ENCODE measurements around the gene FAM78B.

The FAM78B gene

DNA sequence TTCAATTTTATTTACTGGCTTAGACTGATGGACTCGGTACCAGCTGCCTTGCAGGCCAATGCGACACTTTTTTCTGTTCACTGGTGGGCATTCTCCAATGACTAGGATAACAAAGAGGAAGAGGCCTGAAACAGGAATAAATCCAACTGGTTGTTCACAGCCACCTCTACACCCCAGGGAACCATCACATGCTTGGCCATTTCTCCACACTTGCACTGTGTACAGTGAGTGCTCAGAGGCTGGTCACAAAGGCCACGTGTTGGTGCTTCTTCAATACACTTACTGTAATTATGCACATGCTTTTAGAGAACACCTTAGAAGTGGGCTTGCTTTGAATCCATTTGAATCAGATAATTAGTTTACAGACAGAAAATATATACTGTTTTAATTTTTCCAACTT, 113.4 kb downstream of the FAM78B start:
- no CpG with 5 or more reads among the region's 3 CpGs for WGBS, 2 donors (ENCODE audit: extremely low coverage in 2 of 2, insufficient read length in 2 of 2, insufficient replicate concordance in 1 of 2)
- Histone ChIP-seq H3K27ac (replicated peaks; ENCODE audit: low read length) (no peak overlapping the region), H3K9me3 (replicated peaks in 1 of 2; ENCODE audit: control insufficient read depth in 2 of 2, insufficient read depth in 1 of 2, low read depth in 1 of 2, low read length in 2 of 2) (no peaks in the 10 kb centered on the region), H4K91ac (ENCODE audit: low read depth, low read length, poor library complexity) (no peak overlapping the region), H2BK5ac (ENCODE audit: low read length) (no peak overlapping the region), H3K23ac (ENCODE audit: low read depth, low read length, poor library complexity) (no peak overlapping the region), H3K4me2 (ENCODE audit: insufficient read depth, low read length, poor library complexity, severe bottlenecking) (no peak overlapping the region), H3K36me3 (replicated peaks in 1 of 2; ENCODE audit: control insufficient read depth in 2 of 2, insufficient read depth in 2 of 2, low read length in 2 of 2) (no peaks in the 10 kb centered on the region), H3K14ac (ENCODE audit: low read length) (no peak overlapping the region), H3K4ac (ENCODE audit: low read length) (no peak overlapping the region), H3K27me3 (ENCODE audit: control insufficient read depth in 3 of 3, insufficient read depth in 3 of 3, low read depth in 1 of 3, low read length in 3 of 3) (no peaks in the 10 kb centered on the region), H3K9ac (ENCODE audit: low read depth, low read length, poor library complexity) (no peak overlapping the region), H2BK15ac (ENCODE audit: low read length) (no peak overlapping the region), H3K4me3 (ENCODE audit: low read length in 2 of 2) (no peak overlapping the region), H2BK120ac (ENCODE audit: low read depth, low read length) (no peak overlapping the region), H2AK5ac (ENCODE audit: low read depth, low read length) (no peak overlapping the region), H3K4me1 (ENCODE audit: control insufficient read depth in 2 of 2, insufficient read depth in 1 of 2, low read depth in 1 of 2, low read length in 2 of 2) (no peaks in the 10 kb centered on the region), H4K8ac (ENCODE audit: low read depth, low read length) (no peak overlapping the region), H3K18ac (ENCODE audit: low read length) (no peak overlapping the region), H3K79me1 (ENCODE audit: low read depth, low read length) (no peaks in the 10 kb centered on the region), H2AFZ (ENCODE audit: low read length) (no peak overlapping the region), H2BK12ac (ENCODE audit: low read length) (no peak overlapping the region)
- DNase-seq (ENCODE audit: low spot score), result no peak

DNA sequence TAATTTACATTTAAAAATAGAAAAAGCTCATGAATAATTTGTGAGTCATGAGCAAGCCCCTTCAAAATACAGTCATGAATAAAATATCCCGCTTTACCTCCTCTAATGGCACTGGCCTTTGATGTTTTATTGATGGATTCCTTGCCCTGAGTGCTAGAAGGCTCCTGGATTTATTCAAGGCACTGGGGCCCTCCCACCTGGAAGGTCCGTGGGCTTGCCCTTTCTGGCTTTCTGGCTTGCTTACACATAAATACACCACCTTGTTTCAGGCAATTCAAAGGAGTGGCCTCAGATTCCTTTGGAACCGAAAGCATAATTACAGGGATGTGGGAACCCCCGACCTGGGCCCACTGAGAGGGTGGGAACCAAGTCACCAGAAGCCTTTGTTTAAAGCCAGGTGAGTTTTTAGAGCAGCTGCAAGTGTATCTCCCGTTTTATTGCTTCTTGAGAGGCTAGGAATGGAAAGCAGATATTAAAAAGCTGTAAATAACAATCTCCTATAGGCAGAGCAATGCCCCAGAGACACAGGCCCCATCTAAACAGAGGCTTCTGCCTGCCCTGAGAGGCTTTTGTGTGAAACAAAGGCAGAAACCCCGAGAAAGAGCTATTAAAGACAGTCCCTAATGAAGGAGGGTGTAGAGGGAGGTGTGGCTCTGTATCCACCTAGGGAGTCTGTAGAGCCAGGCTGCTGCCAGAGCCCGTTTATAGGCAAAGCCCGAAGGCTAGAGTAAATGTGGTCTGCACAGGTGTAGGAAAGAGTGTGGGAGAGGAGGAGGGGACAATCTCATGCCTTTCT, 126.4 kb downstream of the FAM78B start:
- Histone ChIP-seq H2BK120ac (ENCODE audit: low read depth, low read length) (no peak overlapping the region), H2BK12ac (ENCODE audit: low read length) (no peak overlapping the region), H3K36me3 (replicated peaks in 1 of 2; ENCODE audit: control insufficient read depth in 2 of 2, insufficient read depth in 2 of 2, low read length in 2 of 2) (no peaks in the 10 kb centered on the region), H2AFZ (ENCODE audit: low read length) (no peak overlapping the region), H3K9ac (ENCODE audit: low read depth, low read length, poor library complexity) (no peak overlapping the region), H3K27me3 (ENCODE audit: control insufficient read depth in 3 of 3, insufficient read depth in 3 of 3, low read depth in 1 of 3, low read length in 3 of 3) (no peaks in the 10 kb centered on the region), H3K4me2 (ENCODE audit: insufficient read depth, low read length, poor library complexity, severe bottlenecking) (no peak overlapping the region), H3K79me1 (ENCODE audit: low read depth, low read length) (no peaks in the 10 kb centered on the region), H3K4me1 (ENCODE audit: control insufficient read depth in 2 of 2, insufficient read depth in 1 of 2, low read depth in 1 of 2, low read length in 2 of 2) (peaks cover 0 to 9% of the 10 kb centered on the region in 2 donors), H2BK15ac (ENCODE audit: low read length) (no peak overlapping the region), H3K14ac (ENCODE audit: low read length) (no peak overlapping the region), H2AK5ac (ENCODE audit: low read depth, low read length) (no peak overlapping the region), H3K4ac (ENCODE audit: low read length) (no peak overlapping the region), H3K27ac (replicated peaks; ENCODE audit: low read length) (no peak overlapping the region), H3K18ac (ENCODE audit: low read length) (no peak overlapping the region), H3K9me3 (replicated peaks in 1 of 2; ENCODE audit: control insufficient read depth in 2 of 2, insufficient read depth in 1 of 2, low read depth in 1 of 2, low read length in 2 of 2) (no peaks in the 10 kb centered on the region), H3K23ac (ENCODE audit: low read depth, low read length, poor library complexity) (no peak overlapping the region), H2BK5ac (ENCODE audit: low read length) (no peak overlapping the region), H3K4me3 (ENCODE audit: low read length in 2 of 2) (no peak overlapping the region), H4K91ac (ENCODE audit: low read depth, low read length, poor library complexity) (no peak overlapping the region), H4K8ac (ENCODE audit: low read depth, low read length) (no peak overlapping the region)
- peak; percentile 1 for DNase-seq (ENCODE audit: low spot score)
- WGBS, 2 donors (ENCODE audit: extremely low coverage in 2 of 2, insufficient read length in 2 of 2, insufficient replicate concordance in 1 of 2), result no CpG with 5 or more reads among the region's 8 CpGs

DNA sequence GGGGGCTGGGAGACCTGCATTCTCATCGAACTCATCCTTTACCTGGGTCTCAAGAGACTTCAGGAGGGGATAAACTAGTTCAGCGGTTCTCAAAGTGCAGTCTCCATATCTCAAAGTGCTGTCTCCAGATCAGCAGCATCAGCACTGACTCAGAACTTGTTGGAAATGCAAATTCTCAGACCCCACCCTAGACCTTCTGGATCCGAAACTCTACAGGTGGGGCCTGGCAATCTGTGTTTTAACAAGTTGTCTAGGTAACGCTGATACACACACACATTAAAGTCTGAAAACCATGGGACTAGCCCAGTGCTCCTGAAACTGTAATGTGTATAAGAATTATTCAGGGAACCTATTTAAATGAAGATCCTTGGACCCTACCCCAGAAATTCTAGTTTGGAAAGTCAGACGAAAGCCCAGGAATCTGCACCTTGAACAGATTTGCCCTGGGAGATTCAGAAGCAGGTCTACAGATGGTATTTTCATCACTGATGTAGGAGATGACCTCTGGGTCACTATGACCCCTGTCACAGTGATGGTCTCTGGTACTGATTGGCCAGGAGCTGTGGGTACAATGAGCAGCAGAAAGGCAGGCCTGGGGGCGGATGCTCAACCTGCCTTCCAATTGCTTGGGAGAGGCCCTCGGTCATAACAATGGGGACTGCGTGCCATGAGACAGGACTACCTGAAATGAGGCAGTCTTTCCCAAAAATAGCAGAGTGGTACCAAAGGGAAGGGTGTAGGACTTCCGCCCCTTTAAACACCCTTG, 127.2 kb downstream of the FAM78B start:
- Histone ChIP-seq H2BK15ac (ENCODE audit: low read length) (no peak overlapping the region), H3K79me1 (ENCODE audit: low read depth, low read length) (no peaks in the 10 kb centered on the region), H3K36me3 (replicated peaks in 1 of 2; ENCODE audit: control insufficient read depth in 2 of 2, insufficient read depth in 2 of 2, low read length in 2 of 2) (no peaks in the 10 kb centered on the region), H3K9me3 (replicated peaks in 1 of 2; ENCODE audit: control insufficient read depth in 2 of 2, insufficient read depth in 1 of 2, low read depth in 1 of 2, low read length in 2 of 2) (no peaks in the 10 kb centered on the region), H3K9ac (ENCODE audit: low read depth, low read length, poor library complexity) (no peak overlapping the region), H2AK5ac (ENCODE audit: low read depth, low read length) (no peak overlapping the region), H2BK120ac (ENCODE audit: low read depth, low read length) (no peak overlapping the region), H3K4me3 (ENCODE audit: low read length in 2 of 2) (no peak overlapping the region), H4K8ac (ENCODE audit: low read depth, low read length) (no peak overlapping the region), H3K23ac (ENCODE audit: low read depth, low read length, poor library complexity) (no peak overlapping the region), H3K4me2 (ENCODE audit: insufficient read depth, low read length, poor library complexity, severe bottlenecking) (no peak overlapping the region), H3K4ac (ENCODE audit: low read length) (no peak overlapping the region), H2BK12ac (ENCODE audit: low read length) (no peak overlapping the region), H4K91ac (ENCODE audit: low read depth, low read length, poor library complexity) (no peak overlapping the region), H2AFZ (ENCODE audit: low read length) (no peak overlapping the region), H3K4me1 (ENCODE audit: control insufficient read depth in 2 of 2, insufficient read depth in 1 of 2, low read depth in 1 of 2, low read length in 2 of 2) (peaks cover 0 to 9% of the 10 kb centered on the region in 2 donors), H3K14ac (ENCODE audit: low read length) (no peak overlapping the region), H3K27me3 (ENCODE audit: control insufficient read depth in 3 of 3, insufficient read depth in 3 of 3, low read depth in 1 of 3, low read length in 3 of 3) (no peaks in the 10 kb centered on the region), H3K18ac (ENCODE audit: low read length) (no peak overlapping the region), H2BK5ac (ENCODE audit: low read length) (no peak overlapping the region), H3K27ac (replicated peaks; ENCODE audit: low read length) (no peak overlapping the region)
- DNase-seq (ENCODE audit: low spot score), result no peak
- no CpG with 5 or more reads among the region's 9 CpGs for WGBS, 2 donors (ENCODE audit: extremely low coverage in 2 of 2, insufficient read length in 2 of 2, insufficient replicate concordance in 1 of 2)

DNA sequence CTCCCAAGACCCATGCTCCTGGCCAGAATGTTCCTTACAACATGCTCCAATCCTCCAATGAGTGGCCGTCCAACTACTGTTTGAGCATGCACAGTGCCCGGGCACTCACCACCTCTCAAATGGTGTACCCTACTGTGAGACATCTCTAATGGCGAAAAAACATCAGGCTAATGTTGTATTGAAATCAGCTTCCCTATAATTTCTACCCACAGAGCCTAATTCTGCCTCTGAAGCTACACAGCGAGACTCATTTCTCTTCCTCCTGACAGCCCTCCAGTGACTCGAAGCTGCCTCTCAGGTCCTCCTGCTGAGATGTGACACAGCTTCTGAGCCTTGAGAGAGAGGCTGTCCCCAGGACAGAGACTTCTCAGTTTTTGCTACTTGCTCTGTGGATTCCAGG, 130.7 kb downstream of the FAM78B start:
- Histone ChIP-seq H2BK5ac (ENCODE audit: low read length) (no peak overlapping the region), H3K4ac (ENCODE audit: low read length) (no peak overlapping the region), H3K4me1 (ENCODE audit: control insufficient read depth in 2 of 2, insufficient read depth in 1 of 2, low read depth in 1 of 2, low read length in 2 of 2) (peaks cover 0 to 9% of the 10 kb centered on the region in 2 donors), H3K27ac (replicated peaks; ENCODE audit: low read length) (no peak overlapping the region), H4K8ac (ENCODE audit: low read depth, low read length) (no peak overlapping the region), H2AFZ (ENCODE audit: low read length) (no peak overlapping the region), H3K9ac (ENCODE audit: low read depth, low read length, poor library complexity) (no peak overlapping the region), H3K4me2 (ENCODE audit: insufficient read depth, low read length, poor library complexity, severe bottlenecking) (no peak overlapping the region), H2BK12ac (ENCODE audit: low read length) (no peak overlapping the region), H3K79me1 (ENCODE audit: low read depth, low read length) (no peaks in the 10 kb centered on the region), H3K14ac (ENCODE audit: low read length) (no peak overlapping the region), H2AK5ac (ENCODE audit: low read depth, low read length) (no peak overlapping the region), H3K27me3 (ENCODE audit: control insufficient read depth in 3 of 3, insufficient read depth in 3 of 3, low read depth in 1 of 3, low read length in 3 of 3) (no peaks in the 10 kb centered on the region), H3K9me3 (replicated peaks in 1 of 2; ENCODE audit: control insufficient read depth in 2 of 2, insufficient read depth in 1 of 2, low read depth in 1 of 2, low read length in 2 of 2) (no peaks in the 10 kb centered on the region), H4K91ac (ENCODE audit: low read depth, low read length, poor library complexity) (no peak overlapping the region), H3K18ac (ENCODE audit: low read length) (no peak overlapping the region), H3K23ac (ENCODE audit: low read depth, low read length, poor library complexity) (no peak overlapping the region), H3K4me3 (ENCODE audit: low read length in 2 of 2) (no peak overlapping the region), H2BK15ac (ENCODE audit: low read length) (no peak overlapping the region), H3K36me3 (replicated peaks in 1 of 2; ENCODE audit: control insufficient read depth in 2 of 2, insufficient read depth in 2 of 2, low read length in 2 of 2) (no peaks in the 10 kb centered on the region), H2BK120ac (ENCODE audit: low read depth, low read length) (no peak overlapping the region)
- no CpG with 5 or more reads among the region's 5 CpGs for WGBS, 2 donors (ENCODE audit: extremely low coverage in 2 of 2, insufficient read length in 2 of 2, insufficient replicate concordance in 1 of 2)
- DNase-seq (ENCODE audit: low spot score), result no peak

Measured in neuronal stem cell (in vitro differentiated cells).